Myocyte (in vitro differentiated cells): Measurements from ENCODE around the gene CA12. TPM values are rescaled to one million over a fixed set of nuclear protein-coding genes. Genes with fewer than 3 reads are reported as not detected.

Experiments used
- DNase-seq: peaks from one replicate; pipeline ENCODE4 v3.0.0-alpha.2; 2012; ENCODE audit warnings: low read depth
- total RNA-seq: library from RNA; depleted of rRNA; stranded (reverse); fragments of >200 nt; gene quantifications from 2 replicates; pipeline ENCODE4 v1.2.3, GENCODE V29; 2014

Gene CA12
- total RNA-seq, 1 donor from 2014 or later, result 0.62 TPM

- DNase-seq, result no peak
Measured at GRCh38 chr15:63379492-63380150, 2.0 kb downstream of the CA12 start.

- DNase-seq, result no peak
Measured at GRCh38 chr15:63378946-63379345, 2.7 kb downstream of the CA12 start.

- peak; percentile 58 for DNase-seq
Measured at GRCh38 chr15:63374686-63375520, 6.7 kb downstream of the CA12 start.

DNA sequence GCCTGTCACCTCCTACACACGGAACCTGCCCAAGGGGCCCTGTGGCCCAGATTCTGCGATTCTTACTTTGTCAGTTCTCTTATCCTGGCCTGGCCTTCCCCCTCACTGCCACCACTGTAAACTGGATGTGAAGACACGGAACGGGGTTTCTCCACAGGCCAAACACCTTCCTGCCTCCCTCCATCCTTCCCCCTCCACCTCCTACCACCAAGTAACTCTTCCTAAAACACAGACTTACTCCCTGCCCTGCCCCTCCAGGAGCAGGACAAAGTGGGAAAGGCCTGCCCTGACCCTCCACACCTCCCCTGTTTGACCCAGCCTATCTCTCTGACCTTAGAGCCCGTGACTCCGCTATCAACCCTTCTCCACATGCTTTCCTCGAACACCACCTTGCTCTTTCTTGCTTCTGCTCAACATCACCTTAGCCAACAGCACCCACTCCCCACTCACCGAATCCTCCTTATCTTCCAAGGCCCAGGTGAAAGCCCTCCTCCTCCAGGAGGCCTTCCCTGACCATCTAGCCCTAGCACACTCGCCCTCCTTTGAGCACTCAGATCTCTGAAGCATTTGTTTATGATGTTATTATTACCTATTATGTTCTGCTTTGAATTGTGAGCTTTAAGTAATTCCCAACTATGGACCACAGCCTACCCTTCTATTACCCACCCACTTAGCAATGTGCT is 7.6 kb downstream of the CA12 start:
- no peak for DNase-seq

- DNase-seq, result no peak
Measured at GRCh38 chr15:63373330-63373729, 8.3 kb downstream of the CA12 start.

DNA sequence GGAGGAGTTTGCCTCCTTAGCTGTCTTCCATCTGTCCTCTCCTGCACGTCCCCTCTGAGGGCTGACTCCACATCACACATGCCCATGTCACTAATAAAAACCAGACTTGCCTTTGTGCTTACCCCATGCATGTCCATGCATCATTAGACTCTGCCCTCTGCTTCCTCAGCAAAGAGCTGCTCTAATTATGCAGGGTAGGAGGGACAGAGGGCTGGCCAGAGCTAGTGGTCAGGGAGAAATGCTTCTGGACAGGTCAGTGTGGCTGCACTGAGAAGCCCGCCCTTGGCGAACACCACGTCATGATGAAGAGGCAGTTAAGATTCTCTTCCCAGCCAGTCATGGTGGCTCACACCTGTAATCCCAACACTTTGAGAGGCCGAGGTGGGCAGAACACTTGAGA is 8.9 kb downstream of the CA12 start:
- no peak for DNase-seq

DNA sequence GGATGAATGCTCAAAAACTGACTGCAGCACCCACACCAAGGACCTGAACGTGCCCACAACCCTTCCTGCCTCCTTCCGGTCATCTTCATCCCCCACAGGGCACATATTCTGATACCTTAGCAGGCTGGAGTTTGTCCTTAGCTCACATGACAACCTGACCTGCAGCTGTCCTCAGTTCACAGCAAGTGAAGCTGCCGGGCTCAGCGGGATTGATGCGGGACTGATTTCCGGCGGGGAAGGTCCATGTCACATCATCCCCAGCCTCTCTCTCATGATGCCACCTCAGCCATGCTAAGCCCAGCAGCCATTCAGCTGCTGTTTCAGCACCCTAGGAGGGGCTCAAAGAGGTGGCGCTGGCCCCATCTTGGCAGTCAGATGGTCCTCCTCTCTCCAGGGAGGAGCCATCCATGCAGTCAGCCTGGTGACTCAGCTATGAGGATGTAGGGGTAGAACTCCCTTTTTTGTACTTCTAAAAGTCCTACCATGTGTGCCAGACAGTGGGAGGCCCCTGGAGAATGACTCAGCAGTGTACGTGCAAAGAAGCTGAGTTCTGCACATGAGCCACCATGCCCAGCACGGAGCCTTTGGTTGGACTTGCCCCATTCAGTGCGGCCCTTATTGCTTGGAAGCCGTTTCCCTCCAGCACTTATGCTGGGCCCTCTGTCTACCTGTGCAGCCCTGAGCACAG is 9.5 kb downstream of the CA12 start:
- peak; percentile 74 for DNase-seq

- no peak for DNase-seq
Measured at GRCh38 chr15:63371297-63371918, 10.2 kb downstream of the CA12 start.

DNA sequence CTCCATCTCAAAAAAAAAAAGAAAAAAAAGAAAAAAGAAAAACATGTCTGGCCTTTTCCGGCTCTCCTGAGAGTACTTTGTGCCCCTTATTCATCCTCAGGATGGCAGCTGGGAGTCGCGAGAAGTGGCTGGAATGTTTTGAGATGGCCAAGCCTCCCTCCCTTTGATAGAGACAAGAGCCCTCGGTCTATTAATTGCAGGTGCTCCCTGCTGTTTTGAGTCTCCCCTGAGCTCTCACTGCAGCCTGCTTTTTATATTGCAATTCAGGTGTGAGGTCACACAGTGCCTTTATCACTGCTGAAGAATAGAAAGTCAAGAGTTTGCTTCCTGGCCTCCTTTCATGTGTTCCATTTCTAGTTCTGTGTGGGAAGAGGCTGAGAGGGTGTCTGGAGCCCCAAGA is 10.9 kb downstream of the CA12 start:
- no peak for DNase-seq

DNA sequence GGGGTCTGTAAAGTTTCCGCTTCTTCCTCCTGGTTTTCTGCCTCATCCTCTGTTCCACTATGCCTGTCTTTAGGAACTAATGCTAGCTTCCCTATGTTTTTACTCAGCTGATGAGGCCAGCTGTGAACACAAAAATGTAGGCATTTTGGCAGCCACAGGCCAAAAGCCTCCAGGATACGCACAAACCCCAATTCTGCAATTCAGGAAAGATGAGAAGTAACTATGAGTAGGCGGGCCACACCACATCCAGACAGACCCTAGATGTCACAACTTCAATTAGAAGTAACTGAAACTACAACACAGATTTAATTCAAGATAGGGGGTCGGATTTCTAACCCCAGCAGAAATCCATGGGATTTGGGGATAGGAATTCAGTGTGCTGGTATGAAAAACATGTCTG is 11.9 kb downstream of the CA12 start:
- no peak for DNase-seq

DNA sequence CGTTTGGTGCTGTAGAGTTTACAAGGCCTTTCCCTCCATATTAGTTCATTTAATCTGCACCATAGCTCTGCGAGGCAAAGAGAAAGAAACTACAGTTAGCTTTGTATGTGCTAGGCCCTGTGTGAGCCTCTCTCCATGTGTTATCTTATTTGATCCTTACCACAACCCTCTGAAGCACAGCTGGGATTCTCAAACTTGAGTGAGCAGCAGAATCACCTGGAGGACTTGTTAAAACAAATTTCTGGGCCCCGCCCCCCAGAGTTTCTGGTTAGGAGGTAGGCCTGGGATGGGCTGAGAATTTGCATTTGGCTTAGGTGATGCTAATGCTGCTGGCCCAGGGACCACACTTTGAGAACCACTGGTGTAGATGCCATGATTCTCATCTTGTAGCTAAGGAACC is 12.3 kb downstream of the CA12 start:
- no peak for DNase-seq

GRCh38 chr15:63368503-63368902 is 13.1 kb downstream of the CA12 start:
- no peak for DNase-seq

DNA sequence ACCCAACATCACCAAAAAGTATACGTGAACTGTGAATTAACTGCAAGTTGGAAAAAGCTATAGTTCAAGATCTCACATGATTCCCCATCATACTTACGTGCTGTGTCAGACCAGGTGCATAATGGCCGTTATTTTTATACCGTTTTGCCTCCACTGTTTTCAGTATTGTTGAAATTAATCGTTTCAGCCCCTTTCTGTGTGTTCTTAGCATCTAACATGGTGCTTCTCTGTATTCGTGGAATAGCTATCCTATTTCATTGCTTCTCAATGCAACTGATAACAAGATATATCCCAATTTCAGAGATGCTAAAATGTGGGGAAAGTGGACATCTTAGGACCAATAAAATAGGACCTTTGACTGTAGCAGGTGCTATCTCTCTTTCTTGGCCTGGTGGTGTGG is 13.7 kb downstream of the CA12 start:
- DNase-seq, result no peak

- DNase-seq, result no peak
Measured at GRCh38 chr15:63367390-63367789, 14.3 kb downstream of the CA12 start.

- DNase-seq, result no peak
Measured at GRCh38 chr15:63366451-63366850, 15.2 kb downstream of the CA12 start.

- DNase-seq, result no peak
Measured at GRCh38 chr15:63365273-63365680, 16.4 kb downstream of the CA12 start.

GRCh38 chr15:63364399-63365272 is 17.0 kb downstream of the CA12 start:
- DNase-seq, result peak; percentile 38

DNA sequence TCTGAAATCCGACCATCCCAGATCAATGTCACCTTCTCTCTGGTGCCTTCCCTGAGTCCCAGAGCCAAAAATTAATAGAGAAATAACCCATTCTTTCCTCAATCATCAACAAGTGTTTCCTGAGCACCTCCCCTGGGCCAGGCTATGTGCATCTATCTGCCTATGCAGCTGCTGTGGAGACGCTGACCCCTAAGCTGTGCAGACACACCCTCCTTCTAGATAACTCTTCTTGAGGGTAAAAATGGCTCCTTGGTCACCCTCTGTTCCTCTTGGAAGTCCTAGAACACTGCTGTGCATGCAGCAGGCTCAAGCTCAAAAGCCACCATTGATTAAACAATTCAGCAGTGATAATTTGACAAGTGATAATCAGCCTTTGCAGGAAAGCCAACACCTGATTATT is 18.4 kb downstream of the CA12 start:
- no peak for DNase-seq

GRCh38 chr15:63362885-63363284 is 18.8 kb downstream of the CA12 start:
- no peak for DNase-seq

DNA sequence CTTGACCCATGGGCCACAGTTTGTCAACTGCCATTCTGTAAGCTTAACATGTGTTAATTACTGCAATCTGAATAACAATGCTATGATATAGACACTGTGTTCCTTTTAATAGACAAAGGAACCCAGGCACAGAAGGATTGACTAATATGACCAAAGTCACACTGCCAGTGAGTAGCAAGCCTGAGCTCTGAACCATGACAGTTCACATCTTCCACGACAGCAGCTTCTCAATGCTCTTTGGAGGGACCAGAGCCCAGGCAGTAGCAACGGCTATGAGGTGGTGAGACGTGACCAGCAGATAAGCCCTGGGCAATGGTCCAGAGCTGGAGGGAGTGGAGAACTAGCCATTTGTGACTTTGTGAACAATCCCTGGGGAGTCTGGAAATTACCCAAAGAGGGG is 19.4 kb downstream of the CA12 start:
- DNase-seq, result peak; percentile 40
